CD4-positive, alpha-beta T cell treated with Interleukin-1 beta for 1 hour (primary cell): ENCODE results near the gene SERPINA5.

ENCODE experiments used
- DNase-seq, 2 donors: peaks; one replicate each; pipeline ENCODE4 v3.0.0-alpha.2; 2020 to 2022

Gene SERPINA5

DNA sequence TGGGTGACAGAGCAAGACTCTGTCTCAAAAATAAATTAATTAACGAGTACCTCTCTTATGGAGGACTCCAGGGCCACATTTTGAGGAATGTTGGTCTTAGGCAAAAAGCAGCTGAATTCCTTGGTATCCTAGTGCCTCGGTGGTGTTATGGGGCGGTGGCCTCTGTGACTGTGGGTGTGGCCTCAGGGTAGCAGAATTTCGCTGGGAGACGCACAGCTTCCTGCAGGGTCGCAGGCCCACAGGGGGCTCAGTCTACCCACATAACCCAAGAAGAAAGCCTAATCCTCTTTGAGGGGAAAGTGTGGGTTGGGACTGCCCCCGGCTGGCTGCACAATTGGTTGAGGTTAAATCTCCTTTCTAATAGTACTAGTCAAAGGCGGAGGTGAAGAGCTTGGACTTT lies 31.2 kb upstream of the SERPINA5 start:
- DNase-seq: no peak

DNA sequence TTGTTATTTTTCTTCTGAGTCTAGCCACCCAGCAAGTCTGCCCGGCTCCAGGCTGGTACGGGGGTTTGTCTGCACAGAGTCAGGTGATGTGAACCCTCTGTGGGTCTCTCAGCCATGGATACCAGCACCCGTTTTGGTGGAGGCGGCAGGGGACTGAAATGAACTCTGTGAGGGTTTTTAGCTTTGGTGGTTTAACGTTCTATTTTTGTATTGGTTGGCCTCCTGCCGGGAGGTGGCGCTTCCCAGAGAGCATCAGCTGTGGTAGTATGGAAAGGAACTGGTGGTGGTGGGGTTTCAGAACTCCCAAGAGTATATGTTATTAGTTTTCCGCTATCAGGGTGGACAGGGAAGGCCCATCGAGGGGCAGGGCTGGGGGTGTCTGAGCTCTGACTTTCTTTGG lies 25.2 kb upstream of the SERPINA5 start:
- DNase-seq: no peak

DNA sequence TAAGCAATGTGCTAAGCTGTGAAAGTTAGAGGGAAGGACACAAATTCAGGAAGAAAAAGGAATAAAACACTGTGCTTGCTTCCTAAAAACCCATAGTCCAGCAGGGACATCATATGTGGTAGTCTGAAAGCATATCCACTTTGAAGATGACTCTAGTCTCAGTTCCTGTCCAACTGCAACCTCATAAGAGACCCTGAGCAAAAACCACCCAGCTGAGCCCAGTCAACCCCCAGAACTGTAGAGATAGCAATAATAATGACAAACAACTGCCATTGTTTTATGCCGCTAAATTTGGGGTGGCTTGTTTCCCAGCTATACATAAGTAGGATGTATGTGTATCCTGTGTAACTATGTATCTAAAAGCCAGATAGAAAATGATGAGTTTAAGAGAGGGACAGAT lies 23.9 kb upstream of the SERPINA5 start:
- no peak for DNase-seq

DNA sequence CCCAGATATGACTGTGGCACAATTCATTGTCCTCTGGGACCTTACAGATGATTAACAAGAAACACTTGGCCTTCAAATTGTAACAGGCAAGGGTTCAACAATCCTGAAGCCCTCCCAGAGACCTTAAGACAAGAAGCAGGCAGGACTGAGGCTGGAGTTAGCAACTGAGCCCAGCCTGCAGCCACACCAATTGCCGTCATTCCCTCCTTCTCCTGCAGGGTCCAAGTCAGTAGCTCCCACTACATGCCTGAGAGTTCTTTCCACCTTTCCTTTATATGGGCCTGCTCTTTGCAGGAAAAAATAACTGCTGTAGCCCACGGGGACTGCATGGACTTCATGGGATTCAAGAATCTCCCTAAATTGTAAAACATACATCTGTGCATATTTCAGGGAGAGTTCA lies 22.4 kb upstream of the SERPINA5 start:
- no peak for DNase-seq

DNA sequence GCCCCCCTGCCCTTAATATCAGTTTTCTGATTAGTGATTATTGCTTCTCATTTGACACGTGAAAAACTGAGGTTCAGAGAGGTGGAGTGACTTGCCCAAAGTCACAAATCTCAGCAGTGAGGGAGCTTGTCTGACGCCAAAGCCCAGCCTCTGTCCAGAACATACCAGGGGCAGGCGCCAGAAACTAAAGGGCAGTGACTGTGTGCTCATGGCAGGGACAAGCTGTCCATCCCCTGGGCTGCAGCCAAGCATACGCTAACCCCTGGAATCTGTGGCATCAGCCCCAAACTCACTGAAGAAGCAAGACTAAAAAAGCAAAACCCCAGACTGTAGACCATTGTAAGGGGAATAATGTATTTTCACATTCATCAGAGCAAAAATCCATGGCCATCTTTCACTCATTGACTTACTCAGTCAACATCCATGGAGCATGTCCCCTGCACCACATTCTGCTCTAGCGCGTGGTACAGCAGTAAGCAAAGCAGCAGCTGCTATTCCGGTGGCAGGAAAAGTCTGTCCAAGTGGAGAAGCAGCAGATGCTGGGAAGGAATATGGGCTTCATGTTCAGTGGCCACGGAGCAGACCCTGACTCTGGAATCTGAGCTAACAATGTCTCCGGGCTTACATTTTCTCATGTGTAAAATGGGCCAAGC lies 21.5 kb upstream of the SERPINA5 start:
- no peak for DNase-seq

DNA sequence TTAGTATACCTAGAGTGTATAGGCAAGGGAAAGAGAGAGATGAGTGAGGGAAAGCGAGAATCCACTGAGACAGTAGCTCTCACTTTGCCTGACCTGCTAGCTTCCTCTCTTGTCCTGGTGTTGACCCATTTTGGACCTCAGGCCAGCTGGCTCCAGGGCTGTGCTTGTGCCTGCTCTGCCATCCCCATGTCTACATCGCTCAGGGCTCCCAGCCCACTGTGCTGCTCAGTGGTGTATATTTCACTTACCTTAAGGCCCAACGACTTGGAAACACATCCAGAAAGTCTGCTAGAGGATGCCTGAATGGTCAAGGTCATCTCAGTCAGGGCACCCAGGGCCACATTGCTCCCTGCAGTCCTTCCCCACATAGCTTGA lies 20.9 kb upstream of the SERPINA5 start:
- no peak for DNase-seq

DNA sequence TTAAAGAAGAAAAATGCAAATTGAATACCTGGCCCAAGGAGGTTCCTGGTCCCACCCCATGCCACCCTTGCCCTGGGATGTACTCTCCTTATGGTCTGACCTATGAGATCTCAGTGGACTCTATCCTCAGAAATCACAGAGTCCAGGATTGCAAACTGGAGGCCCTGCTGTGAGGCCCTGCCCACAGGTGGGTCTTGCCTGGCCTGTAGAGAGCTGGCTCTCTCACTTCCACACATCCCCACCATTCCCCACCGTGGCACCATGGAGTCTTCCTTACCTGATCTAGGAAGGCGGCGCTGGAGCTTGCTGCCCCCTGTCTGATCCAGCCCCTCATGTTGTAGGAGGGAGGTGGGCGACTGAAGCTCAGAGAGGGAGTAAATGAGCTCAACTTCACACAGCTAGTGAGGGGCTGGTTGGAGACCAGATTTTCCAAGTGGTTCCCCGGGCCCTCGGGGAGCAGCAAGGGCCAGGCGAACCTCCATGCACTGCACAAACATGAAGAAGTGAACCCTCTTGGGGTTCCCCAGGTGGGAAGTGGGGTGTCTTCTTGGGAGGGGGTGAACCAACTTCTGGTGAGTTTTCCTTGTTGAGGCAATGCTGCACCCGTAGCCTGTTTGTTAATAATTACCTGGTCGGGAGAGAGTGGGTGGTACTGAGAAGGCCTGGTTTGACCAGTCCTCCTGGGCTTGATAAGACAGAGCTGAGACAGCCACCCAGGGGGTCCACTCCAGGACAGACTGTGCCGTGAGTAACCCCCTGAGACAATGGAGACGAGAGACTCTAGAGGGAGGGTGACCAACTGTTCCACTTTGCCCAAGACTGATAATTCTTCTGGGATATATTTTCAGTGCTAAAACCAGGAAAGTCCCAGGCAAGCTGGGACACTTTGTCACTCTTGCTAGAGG lies 20.2 kb upstream of the SERPINA5 start, which contains the start of gene SERPINA4:
SERPINA4 (plus strand) TSS at position 692 of the 905 bp plus-strand sequence. CDS start 2,041 bp downstream, outside the sequence.
- no peak for DNase-seq

DNA sequence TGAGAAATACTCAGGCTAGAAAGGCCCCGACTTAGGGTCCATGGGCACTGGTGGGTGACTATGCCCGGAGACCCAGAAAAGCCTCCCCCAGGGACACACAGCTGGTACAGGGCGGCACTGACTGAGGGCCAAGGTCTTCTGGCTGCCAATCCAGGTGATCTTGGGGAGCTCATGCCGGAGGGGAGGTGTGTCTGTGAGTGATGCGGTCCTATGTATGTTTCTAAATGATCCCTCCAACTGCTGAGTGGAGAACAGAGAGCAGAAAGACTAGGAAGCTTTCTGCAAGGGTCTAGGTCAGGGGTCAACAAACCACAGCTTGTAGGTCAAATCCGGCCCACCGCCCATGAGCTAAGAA lies 19.6 kb upstream of the SERPINA5 start:
- DNase-seq: no peak

DNA sequence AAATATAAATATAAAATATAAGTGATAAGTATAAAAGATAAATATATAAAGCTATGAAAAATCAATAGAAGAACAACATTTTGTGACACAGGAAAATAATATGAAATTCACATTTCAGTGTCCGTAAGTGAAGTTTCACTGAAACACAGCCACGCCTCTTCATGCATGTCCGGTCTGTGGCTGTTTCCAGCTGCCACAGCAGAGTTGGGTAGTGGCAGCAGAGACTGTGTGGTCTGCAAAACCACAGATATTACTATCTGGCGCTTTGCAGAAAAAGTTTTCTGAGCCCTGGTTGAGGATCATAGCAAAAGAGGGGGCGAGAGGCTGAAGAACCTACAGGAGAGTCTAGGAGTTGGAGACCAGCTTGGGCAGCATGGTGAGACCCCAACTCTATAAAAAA lies 19.2 kb upstream of the SERPINA5 start:
- DNase-seq: no peak

DNA sequence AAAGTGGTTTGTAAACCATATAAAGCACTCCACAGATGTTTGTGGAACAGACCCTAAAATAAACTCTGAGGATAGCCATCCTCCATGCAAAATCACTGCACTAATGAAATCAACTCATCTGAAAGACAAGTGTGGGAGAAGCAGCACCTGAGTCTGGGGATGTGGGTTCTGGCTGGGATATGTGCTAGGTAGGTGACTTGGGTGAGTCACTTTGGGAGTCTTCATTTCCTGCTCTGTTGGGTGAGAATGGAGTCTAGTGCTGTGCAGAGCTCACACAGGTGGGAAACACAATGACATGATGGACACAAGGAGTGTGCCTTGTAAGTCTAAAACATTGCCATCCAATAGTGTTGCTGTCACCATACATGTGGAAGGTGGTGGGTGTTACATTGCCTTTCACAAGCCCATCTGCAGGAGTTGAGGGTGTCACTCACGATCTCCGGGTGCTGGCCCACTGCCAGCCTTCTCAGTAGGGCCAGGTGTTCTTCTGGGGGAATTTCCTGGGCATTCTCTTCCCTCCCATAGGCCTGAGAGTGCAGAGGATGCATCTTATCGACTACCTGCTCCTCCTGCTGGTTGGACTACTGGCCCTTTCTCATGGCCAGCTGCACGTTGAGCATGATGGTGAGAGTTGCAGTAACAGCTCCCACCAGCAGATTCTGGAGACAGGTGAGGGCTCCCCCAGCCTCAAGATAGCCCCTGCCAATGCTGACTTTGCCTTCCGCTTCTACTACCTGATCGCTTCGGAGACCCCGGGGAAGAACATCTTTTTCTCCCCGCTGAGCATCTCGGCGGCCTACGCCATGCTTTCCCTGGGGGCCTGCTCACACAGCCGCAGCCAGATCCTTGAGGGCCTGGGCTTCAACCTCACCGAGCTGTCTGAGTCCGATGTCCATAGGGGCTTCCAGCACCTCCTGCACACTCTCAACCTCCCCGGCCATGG lies 18.0 kb upstream of the SERPINA5 start:
- no peak for DNase-seq

DNA sequence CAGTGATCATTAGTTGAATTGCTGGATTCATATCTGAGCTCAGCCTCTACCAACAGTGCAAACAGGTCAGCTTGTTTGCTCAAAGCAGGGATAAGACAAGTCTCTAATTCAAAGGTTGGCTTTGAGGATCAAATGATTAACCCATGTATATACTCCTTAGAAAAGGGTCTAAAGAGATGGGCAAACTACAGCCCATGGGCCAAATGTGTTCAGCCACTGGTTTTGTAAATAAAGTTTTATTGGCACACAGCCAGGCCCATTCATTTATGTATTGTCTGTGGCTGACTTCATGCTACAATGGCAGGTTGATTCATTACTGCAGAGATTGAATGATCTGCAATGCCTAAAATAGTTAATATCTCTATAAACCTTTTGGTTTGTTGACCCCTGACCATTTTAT lies 16.8 kb upstream of the SERPINA5 start:
- DNase-seq: no peak

DNA sequence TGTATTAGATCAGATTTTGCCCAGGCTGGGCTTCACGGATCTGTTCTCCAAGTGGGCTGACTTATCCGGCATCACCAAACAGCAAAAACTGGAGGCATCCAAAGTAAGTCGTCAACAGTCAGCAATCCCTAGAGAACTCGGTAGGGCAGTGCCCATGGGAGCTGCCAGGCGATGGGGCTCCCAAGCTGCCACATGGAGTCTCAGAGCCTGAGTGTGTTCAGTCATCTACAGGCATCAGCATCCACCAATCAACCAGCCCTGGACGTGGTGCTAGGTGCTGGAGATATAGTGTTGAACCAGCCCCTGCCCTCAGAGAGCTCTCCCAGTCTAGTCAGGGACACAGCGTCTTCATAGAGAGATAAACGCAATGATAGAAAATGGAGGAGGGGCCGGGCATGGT lies 13.0 kb upstream of the SERPINA5 start:
- no peak for DNase-seq

DNA sequence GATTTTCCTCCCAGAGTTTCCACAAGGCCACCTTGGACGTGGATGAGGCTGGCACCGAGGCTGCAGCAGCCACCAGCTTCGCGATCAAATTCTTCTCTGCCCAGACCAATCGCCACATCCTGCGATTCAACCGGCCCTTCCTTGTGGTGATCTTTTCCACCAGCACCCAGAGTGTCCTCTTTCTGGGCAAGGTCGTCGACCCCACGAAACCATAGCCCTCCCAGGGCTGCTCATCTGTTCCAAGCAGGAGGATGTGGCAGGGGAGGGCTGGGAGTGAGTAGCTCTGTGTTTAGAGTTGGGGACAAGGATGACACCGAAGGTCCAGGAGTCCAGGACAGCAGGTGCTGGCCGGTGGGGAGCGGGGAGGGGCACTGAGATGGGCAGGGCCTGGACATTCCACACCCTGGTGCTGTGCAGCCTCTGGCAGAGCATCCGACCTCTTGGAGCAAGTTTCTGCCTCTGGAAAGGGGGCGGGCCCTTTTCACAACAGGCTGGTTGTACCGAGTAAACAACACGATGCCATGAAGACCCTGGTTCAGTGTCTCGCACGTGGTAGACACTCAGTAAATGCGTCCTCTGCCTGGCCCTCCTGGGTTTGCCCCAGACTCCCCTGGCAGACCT lies 11.7 kb upstream of the SERPINA5 start:
- DNase-seq: no peak

DNA sequence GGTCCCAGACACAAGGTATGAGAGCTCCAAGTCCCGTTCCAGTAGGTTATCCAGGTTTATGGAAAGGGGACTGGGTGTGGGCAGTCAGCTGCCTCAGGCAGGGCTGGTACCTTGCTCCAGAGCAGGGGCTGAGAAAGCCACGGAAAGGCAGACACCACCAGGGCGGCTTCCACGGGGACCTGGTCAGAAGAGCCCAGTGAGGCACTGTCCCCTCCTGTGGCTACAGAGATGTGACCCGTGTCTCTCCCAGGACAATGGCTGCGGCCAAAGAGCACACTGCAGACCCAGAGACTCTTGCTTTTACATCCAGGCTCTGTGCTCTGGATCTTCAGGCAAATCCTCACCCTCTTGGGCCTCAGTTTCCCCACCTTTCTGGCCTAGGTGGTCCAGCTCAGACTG lies 11.2 kb upstream of the SERPINA5 start:
- no peak for DNase-seq

DNA sequence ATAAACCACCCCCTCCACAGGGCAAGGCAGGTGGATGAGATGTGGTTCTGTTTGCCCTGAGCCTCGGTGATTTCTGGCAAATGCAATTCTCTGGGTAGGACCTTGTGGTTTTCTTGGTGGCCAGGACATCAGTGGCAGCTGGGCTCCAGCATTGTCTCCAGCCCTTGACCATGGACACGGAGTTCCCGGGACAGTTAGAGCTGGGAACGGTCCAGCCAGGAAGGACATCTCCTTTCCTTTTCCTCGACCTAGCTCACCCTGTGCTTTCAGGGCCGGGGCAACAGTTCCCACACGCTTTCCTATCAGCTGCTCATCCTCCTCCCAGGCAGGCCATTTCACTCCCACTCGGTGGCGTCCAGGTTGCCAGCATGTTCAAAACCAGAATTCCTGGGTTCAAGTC lies 10.8 kb upstream of the SERPINA5 start:
- DNase-seq: no peak

DNA sequence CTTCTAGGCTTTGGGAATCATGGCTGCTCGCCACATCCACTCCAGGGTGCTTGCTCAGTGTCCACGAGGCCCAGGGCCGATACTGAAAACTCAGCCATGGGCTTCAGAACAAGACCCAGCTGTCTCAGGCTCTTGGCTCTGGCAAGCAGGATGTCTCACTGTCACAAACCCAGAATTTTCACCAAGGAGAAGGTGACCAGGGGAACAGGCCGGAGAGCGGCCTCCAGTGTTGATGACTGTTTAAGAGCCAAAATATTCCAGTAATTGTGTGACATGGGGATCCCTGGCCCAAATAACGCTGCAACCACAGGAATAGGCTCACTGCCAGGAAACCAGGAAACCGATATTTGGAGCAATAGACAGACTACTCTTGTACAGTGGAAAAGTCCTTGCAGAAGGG lies 9.8 kb upstream of the SERPINA5 start:
- no peak for DNase-seq

DNA sequence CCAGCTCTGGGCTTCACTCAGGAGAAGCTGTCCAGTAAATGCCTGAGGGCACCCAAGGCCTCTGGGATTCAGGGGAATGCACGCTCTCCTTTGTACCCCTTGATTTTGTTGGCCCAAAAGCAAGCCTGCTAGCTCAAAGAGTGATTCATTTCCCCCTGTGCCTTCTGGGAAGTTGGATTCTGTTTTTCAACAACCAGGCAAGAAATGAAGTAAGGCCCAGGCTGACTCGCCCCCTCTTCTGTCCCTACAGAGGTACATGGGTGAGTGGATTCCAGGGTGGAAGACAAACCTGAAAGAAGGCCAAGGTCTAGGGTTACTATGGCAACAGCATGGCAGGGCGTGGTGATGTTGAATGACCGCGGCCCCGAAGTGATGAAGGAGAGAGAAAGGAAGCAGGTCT lies 9.3 kb upstream of the SERPINA5 start:
- DNase-seq: no peak

DNA sequence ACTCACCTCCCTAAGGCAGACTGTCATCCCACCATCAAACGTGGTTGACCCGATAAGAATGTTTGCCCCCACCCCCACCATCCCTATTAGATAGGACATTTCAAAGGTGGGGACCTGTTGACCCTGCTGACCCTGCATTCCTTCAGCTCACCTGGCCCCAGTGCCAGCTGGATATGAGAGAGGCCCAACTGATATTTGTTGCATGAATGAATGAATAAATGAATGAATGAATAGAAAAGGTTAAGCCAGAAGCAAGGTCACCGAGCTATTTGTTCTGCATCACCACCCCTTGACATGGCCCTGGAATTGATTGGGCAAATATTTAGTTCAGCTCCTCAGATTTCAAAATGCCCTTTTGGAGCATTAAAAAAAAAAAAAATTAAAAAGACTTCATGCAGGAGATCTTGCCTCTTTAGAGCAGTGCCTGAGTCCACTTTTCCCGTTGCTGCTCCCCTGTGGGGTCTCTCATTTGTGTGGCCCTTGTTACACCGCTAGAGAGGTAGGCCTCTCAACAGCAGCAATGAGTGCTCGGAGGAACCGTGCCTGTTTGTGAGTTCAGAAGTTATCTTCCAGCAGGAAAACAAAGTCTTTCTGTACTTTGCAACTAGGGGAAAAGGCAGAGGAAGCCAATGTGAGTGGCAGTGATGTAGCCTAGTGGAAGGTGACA lies 8.5 kb upstream of the SERPINA5 start:
- no peak for DNase-seq

DNA sequence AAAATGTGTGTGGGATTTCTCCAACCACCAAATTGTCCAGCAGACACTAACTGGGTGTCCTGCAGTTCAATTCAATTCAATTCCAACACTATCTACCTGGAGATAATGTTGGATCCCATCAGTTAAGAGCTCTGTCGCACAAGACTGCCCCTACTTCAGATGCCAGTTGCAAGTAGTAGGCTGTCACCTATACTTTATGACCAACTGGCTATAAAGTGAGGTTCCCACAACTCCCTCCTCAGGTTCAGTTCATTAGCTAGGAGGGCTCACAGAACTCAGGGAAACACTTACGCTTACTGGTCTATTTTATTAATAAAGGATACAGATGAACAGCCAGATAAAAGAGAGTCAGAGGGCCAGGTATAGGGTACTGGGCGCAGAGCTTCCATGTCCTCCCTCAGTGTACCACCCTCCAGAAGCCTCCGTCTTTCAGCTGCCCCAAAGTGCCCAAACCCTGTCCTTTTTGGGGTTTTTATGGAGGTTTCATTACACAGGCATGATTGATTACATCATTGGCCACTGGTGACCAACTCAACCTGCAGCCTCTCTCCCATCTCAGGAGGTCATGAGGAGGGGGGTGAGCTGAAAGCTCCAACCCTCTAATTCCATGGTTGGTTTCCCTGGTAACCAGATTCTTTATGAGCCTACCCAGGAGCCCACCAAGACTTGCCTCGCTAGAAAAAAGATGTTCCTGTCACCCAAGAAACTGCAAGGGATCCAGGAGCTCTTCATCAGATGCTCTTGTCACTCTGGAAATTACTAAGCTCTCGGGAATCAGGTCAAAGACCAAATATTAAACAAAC lies 7.5 kb upstream of the SERPINA5 start:
- no peak for DNase-seq

DNA sequence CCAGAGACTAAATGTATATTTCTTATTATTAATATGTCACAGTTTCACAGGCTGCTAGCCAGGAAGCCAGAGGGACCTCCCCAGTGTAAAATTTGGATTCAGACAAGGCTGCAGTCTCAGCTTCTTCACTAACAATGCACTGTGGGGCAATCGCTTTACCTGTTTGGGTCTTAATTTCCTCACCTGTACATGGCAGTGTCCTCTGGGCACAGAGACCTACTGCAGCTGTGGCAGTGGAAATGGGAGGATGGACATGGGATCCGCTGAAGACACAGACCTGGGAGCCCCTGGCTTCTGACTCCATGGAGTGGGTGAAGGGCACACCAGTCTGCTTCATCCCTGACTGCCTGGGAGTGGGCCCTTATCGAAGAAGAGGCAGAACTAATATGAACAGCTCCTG lies 6.9 kb upstream of the SERPINA5 start:
- DNase-seq: no peak
